Heart right ventricle (tissue), 16 donors: ENCODE data around the gene NIP7. TPM values are rescaled to one million over a fixed set of nuclear protein-coding genes. Genes with fewer than 3 reads are reported as not detected.

ENCODE experiments used
- ATAC-seq, 8 donors: fragments of 200-7000 bp; cut with Tn5 transposase; one replicate each; pipeline ENCODE4 v1.9.1; 2020; ENCODE audit warnings: mild to moderate bottlenecking in 8 of 8, moderate library complexity in 8 of 8, moderate number of reproducible peaks in 1 of 8
- DNase-seq, 2 donors: peaks; one replicate each; pipeline ENCODE4 v3.0.0-alpha.2; 2020
- H3K27ac ChIP-seq, 10 donors: fragments of 200-600 bp; sonication (generic) in 2 of 10; one replicate each; pipeline versions ENCODE4 v1.5.0 to v1.8.0; 2020 to 2022; ENCODE audit warnings: mild to moderate bottlenecking in 3 of 10
- H3K27me3 ChIP-seq, 7 donors: fragments of 200-600 bp; one replicate each; pipeline ENCODE4 v1.8.0; 2021 to 2022; ENCODE audit warnings: mild to moderate bottlenecking in 2 of 7
- H3K36me3 ChIP-seq, 9 donors: fragments of 200-600 bp; sonication (generic) in 1 of 9; one replicate each; pipeline versions ENCODE4 v1.5.0 to v1.8.0; 2020 to 2022; ENCODE audit warnings: mild to moderate bottlenecking in 2 of 9
- H3K4me1 ChIP-seq, 9 donors: fragments of 200-600 bp; sonication (generic) in 1 of 9; one replicate each; pipeline versions ENCODE4 v1.5.0 to v1.8.0; 2020 to 2022; ENCODE audit warnings: mild to moderate bottlenecking in 4 of 9
- H3K4me3 ChIP-seq, 10 donors: fragments of 200-600 bp; sonication (generic) in 2 of 10; one replicate each; pipeline versions ENCODE4 v1.5.0 to v1.8.0; 2020 to 2022; ENCODE audit warnings: mild to moderate bottlenecking in 7 of 10, moderate library complexity in 2 of 10
- H3K9me3 ChIP-seq, 11 donors: fragments of 200-600 bp in 10 of 11; sonication (generic) in 2 of 11; one replicate each; pipeline versions ENCODE4 v1.5.0 to v1.8.0; 2013 to 2022; ENCODE audit warnings: mild to moderate bottlenecking in 2 of 11, control low read depth in 1 of 11, moderate library complexity in 1 of 11
- CTCF ChIP-seq, 9 donors: fragments of 200-600 bp; sonication (generic) in 2 of 9; IDR thresholded peaks; one replicate each; pipeline versions ENCODE4 v1.5.0 to v1.8.0; 2021 to 2022; ENCODE audit warnings: antibody characterized with exemption in 9 of 9, mild to moderate bottlenecking in 5 of 9, moderate library complexity in 1 of 9
- WGBS, 2 donors: extraction: QIAGEN DNeasy Blood & Tissue Kit; methylation state at CpG; one replicate each; pipeline ENCODE4 v1.1.7; 2013; ENCODE audit warnings: inconsistent platforms in 1 of 2; 5-methylcytosine and 5-hydroxymethylcytosine counted together
- intact Hi-C, 10 donors: fragments of 100-400 bp; cut with DNase I; formaldehyde crosslinking; loops; one replicate each; pipeline versions ENCODE4 v1.11.1 to v1.14.2; 2022
- polyA plus RNA-seq, 2 donors: library from polyadenylated mRNA; stranded (reverse); fragments of 200-250 nt; gene quantifications; one replicate each; pipeline ENCODE4 v1.2.3, GENCODE V29; 2013
- total RNA-seq, 10 donors: library from RNA; stranded (reverse); fragmentation: NEBNext Ultra II Directional in 3 of 10; extraction: Animal tissue kit (Norgen Biotek cat#: 25700) in 3 of 10; gene quantifications; one replicate each; pipeline versions ENCODE4 v1.2.1 to v1.2.4, GENCODE V29; 2021 to 2023
- donor health status: Arrhythmogenic right ventricular cardiomyopathy.
- donor health status: ischemic (EF 13 %, LVEDD 7.1; RV severe dilation, severe dysfunction).
- donor health status: healthy with polysubstance abuse.
- donor health status: DM: no; HTN: yes; CAD: no.
- donor health status: DM: no; HTN: no; CAD: no.
- donor health status: ischemic (EF 25% LVEDD 6.9; RV normal size, moderate dysfunction).
- donor health status: ischemic (EF 25% LVEDD 5.7; RV mildly dilated, moderate dysfunction).
- donor health status: healthy.
- donor health status: DM: yes; HTN: yes; CAD: no.
- donor health status: Ischemic cardiomyopathy.
- donor health status: ischemic (EF 35%, LVEDD 5.7; RV mildly dilated, moderate dysfunction).
- donor health status: nonischemic (EF 11% LVEDD 7.7; RV severe dilation, severe dysfunction).
- donor health status: DM: yes; HTN: yes; CAD: no.
- donor health status: PGD.
- donor health status: ischemic (EF 29% LVEDD 5.4; RV normal size, mild dysfunction).
- donor health status: nonischemic (EF 23%, LVEDD 6.1; RV moderate dilation, normal function).

Gene NIP7
- total and polyA plus RNA-seq, 12 donors, result 6.1 to 15.8 (median 8.0) TPM

DNA sequence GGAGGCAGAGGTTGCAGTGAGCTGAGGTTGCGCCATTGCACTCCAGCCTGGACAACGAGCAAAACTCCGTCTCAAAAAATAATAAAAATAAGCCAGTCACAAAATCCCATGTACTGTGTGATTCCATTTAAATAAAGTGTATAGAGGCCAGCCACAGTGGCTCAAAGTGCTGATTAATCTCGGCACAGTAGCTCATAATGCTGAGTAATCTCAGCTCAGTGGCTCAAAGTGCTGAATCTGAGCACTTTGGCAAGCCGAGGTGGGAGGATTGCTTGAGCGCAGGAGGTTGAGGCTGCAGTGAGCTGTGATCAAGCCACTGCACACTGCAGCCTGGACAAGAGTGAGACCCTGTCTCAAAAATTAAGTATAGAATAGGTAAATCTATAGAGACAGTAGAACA, 7.1 kb downstream of the NIP7 start:
- H3K4me1 ChIP-seq, result peaks cover 0 to 12% (median 0%) of the 10 kb centered on the region in 9 donors
- no peak for DNase-seq
- H3K27me3 ChIP-seq, result no peaks in the 10 kb centered on the region
- ATAC-seq, result no peak
- 83 to 94% methylated on average over 6 of the region's 6 CpGs for WGBS, 2 donors
- no peaks in the 10 kb centered on the region for H3K9me3 ChIP-seq
- intact Hi-C loops, result no loop called here
- TF ChIP-seq CTCF (IDR thresholded peaks at IDR 0.05), result no peak
- no peak overlapping the region for H3K4me3 ChIP-seq
- peaks cover 0 to 77% (median 16%) of the 10 kb centered on the region in 9 donors for H3K36me3 ChIP-seq
- no peak overlapping the region for H3K27ac ChIP-seq

DNA sequence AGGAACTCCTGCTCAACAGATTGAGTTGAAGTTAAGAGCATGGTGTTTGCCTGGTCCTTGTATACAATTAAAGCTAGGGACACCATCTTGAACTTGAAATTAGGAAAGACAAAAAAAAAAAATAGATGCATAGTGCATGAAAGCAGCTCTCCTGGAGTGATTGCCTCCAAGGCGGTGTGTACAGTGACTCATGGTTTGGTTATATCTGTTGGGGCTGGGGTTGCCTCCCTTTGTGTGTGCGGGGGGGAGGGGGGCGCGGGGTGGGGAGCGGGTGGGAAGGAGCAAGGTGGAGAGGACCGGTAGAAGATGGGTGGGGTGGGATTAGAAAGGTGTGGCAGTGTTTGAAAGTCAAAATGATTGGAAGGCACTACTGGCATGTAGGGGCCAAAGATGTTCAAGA, 8.7 kb downstream of the NIP7 start:
- WGBS, 2 donors, result 92 to 98% methylated on average over 6 of the region's 6 CpGs

DNA sequence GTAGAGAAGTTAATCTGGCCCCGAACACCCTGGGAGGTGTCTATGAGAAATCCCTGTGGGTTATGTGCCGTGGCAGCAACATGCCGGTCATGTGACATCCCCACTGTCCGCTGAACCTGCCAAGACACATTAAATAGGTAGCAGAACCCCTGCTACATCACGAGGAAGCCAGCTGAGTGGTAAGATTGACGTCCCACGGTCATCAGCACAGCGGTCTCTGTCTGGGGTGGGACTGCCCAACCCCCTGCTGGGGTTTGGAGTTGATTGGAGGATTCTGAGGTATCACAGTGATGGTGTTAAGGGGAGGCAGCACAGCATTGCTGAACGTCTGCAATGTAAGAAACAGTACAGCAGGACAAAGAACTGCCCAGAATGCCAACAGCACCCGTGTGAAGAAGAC, 10.0 kb downstream of the NIP7 start:
- no peaks in the 10 kb centered on the region for H3K9me3 ChIP-seq
- intact Hi-C loops, result no loop called here
- DNase-seq, result no peak
- 86 to 88% methylated on average over 10 of the region's 10 CpGs for WGBS, 2 donors
- no peak overlapping the region for H3K4me3 ChIP-seq
- H3K27me3 ChIP-seq, result no peaks in the 10 kb centered on the region
- H3K4me1 ChIP-seq, result peaks cover 0 to 12% (median 0%) of the 10 kb centered on the region in 9 donors
- ATAC-seq, result no peak
- no peak overlapping the region for H3K27ac ChIP-seq
- peaks cover 0 to 67% (median 0%) of the 10 kb centered on the region in 9 donors for H3K36me3 ChIP-seq
- TF ChIP-seq CTCF (IDR thresholded peaks at IDR 0.05), result no peak

More for the DNA sequence above, 8.7 kb downstream of the NIP7 start:
- H3K9me3 ChIP-seq, result no peaks in the 10 kb centered on the region
- peaks cover 0 to 73% (median 3%) of the 10 kb centered on the region in 9 donors for H3K36me3 ChIP-seq
- no peaks in the 10 kb centered on the region for H3K27me3 ChIP-seq
- DNase-seq, result no peak
- intact Hi-C loops, result no loop called here
- no peak for TF ChIP-seq CTCF (IDR thresholded peaks at IDR 0.05)
- no peak for ATAC-seq
- H3K4me3 ChIP-seq, result no peak overlapping the region
- peaks cover 0 to 12% (median 0%) of the 10 kb centered on the region in 9 donors for H3K4me1 ChIP-seq
- no peak overlapping the region for H3K27ac ChIP-seq

GRCh38 chr16:69350536-69351133, 11.1 kb downstream of the NIP7 start:
- TF ChIP-seq CTCF (IDR thresholded peaks at IDR 0.05), result no peak
- no peak overlapping the region for H3K4me3 ChIP-seq
- peaks cover 0 to 11% (median 0%) of the 10 kb centered on the region in 9 donors for H3K4me1 ChIP-seq
- H3K27me3 ChIP-seq, result no peaks in the 10 kb centered on the region
- intact Hi-C loops, result no loop called here
- H3K27ac ChIP-seq, result no peak overlapping the region
- WGBS, 2 donors, result 86 to 87% methylated on average over 6 of the region's 6 CpGs
- no peaks in the 10 kb centered on the region for H3K9me3 ChIP-seq
- no peak for ATAC-seq
- peaks cover 0 to 62% (median 4%) of the 10 kb centered on the region in 9 donors for H3K36me3 ChIP-seq
- DNase-seq, result no peak
